Measurements from ENCODE around the gene TSSK6.
A peak's percentile ranks its signal among the peaks of the same experiment; 100 is the strongest.

The TSSK6 gene

DNA sequence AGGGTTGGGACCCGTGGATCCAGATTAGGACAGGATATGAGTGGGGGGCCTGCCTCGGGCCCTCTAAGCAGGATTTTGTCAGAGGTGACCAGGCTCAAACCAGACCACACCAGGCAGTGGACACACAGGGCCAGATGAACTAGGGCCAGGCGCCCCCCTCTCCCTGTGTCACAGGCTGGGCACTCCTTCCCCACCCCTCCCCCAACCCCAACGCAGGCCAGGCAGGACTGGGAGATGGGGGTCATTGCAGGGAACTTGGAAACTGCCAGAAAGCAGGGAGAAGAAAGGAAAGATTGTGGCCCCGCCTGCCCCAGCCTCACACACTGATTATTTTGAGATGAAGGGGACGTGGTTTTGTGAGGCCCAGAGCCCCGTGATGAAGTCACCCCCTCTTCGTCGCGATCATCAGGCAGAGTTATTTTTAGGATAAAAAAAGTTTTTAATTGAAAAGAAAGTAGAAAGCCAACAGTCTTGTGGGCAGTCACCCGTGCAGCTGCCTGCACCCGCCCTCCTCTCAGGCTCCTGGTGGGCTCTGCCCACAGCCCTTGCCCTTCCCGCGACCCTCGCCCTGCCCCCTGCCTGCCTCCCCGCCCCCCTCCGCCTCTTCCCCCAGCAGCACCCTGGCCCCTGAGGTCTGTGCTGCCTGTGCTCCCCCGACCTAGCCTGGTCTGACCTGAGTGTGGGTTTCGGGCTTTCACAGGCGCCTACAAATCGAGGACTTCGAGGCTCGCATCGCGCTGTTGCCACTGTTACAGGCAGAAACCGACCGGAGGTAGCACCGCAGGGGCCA lies 11.4 kb upstream of the TSSK6 start:
- Mint-ChIP-seq H3K4me3 (peak overlapping the region in 1 of 3 experiments; percentile 15), H3K4me1 (peaks cover 7% of the 10 kb centered on the region)
- TF ChIP-seq, protein P1, sequence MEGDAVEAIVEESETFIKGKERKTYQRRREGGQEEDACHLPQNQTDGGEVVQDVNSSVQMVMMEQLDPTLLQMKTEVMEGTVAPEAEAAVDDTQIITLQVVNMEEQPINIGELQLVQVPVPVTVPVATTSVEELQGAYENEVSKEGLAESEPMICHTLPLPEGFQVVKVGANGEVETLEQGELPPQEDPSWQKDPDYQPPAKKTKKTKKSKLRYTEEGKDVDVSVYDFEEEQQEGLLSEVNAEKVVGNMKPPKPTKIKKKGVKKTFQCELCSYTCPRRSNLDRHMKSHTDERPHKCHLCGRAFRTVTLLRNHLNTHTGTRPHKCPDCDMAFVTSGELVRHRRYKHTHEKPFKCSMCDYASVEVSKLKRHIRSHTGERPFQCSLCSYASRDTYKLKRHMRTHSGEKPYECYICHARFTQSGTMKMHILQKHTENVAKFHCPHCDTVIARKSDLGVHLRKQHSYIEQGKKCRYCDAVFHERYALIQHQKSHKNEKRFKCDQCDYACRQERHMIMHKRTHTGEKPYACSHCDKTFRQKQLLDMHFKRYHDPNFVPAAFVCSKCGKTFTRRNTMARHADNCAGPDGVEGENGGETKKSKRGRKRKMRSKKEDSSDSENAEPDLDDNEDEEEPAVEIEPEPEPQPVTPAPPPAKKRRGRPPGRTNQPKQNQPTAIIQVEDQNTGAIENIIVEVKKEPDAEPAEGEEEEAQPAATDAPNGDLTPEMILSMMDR (IDR thresholded peaks at IDR 0.05; ENCODE audit: unreplicated experiment in 3 of 3): no peak

GRCh38 chr19:19525611-19526380 lies 10.4 kb upstream of the TSSK6 start:
- Mint-ChIP-seq H3K4me1 (peaks cover 3% of the 10 kb centered on the region), H3K36me3 (ENCODE audit: low read depth) (peaks cover 20% of the 10 kb centered on the region), H3K4me3 (peak overlapping the region in 2 of 3 experiments; percentile 5 to 41), H3K27ac (peak overlapping the region; percentile 68 to 91 (median 70)), H3K27me3 (ENCODE audit: low read depth) (no peaks in the 10 kb centered on the region), H3K9me3 (no peaks in the 10 kb centered on the region)
- TF ChIP-seq, protein P1 (IDR thresholded peaks at IDR 0.05; ENCODE audit: unreplicated experiment in 3 of 3): no peak

More for the DNA sequence above, 11.4 kb upstream of the TSSK6 start:
- Mint-ChIP-seq H3K9me3 (no peaks in the 10 kb centered on the region), H3K36me3 (ENCODE audit: low read depth) (peaks cover 17% of the 10 kb centered on the region), H3K27me3 (ENCODE audit: low read depth) (no peaks in the 10 kb centered on the region), H3K27ac (peak overlapping the region; percentile 68 to 91 (median 70))

GRCh38 chr19:19524053-19524452 lies 8.7 kb upstream of the TSSK6 start:
- Mint-ChIP-seq H3K27me3 (ENCODE audit: low read depth) (no peaks in the 10 kb centered on the region), H3K27ac (no peak overlapping the region), H3K4me3 (no peak overlapping the region), H3K4me1 (no peaks in the 10 kb centered on the region), H3K36me3 (ENCODE audit: low read depth) (peaks cover 31% of the 10 kb centered on the region), H3K9me3 (no peaks in the 10 kb centered on the region)
- TF ChIP-seq, protein P1 (IDR thresholded peaks at IDR 0.05; ENCODE audit: unreplicated experiment in 3 of 3): no peak

DNA sequence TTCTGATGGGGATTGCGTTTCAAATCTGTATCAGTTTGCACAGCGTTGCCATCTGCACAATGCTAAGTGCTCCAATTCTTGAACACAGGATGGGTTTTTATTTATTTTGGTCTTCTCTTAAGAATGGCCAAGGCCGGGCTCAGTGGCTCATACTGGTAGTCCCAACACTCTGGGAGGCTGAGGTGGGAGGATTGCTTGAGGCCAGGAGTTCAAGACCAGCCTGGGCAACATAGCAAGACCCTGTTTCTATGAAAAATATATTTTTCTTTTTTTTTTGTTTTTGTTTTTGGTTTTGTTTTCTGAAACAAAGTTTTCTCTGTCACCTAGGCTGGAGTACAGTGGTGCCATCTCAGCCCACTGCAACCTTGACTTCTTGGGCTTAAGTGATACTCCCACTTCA lies 7.8 kb upstream of the TSSK6 start:
- no peak overlapping the region for H3K4me3 Mint-ChIP-seq
- H3K4me1 Mint-ChIP-seq: no peaks in the 10 kb centered on the region
- H3K36me3 Mint-ChIP-seq (ENCODE audit: low read depth): peaks cover 29% of the 10 kb centered on the region
- H3K9me3 Mint-ChIP-seq: no peaks in the 10 kb centered on the region
- TF ChIP-seq, protein P1 (IDR thresholded peaks at IDR 0.05; ENCODE audit: unreplicated experiment in 3 of 3): no peak
- no peaks in the 10 kb centered on the region for H3K27me3 Mint-ChIP-seq (ENCODE audit: low read depth)
- no peak overlapping the region for H3K27ac Mint-ChIP-seq

DNA sequence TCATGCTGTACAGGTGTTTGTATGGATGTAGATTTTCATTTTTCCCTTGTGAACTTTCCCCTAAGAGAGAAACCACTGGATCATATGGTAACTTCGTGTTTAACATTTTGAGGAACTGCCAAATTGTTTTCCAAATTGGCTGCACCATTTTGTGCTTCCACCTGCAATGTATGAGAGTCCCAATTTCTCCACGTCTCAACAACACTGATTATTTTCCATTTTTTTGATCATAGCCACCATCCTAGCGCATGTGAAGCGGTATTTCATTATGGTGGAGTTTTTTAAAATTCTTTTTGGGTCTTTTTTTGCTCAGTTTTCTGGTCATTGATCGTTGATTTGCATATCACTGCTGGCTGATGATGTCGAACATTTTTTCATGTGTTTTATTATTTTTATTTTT lies 5.6 kb upstream of the TSSK6 start:
- Mint-ChIP-seq H3K9me3 (no peaks in the 10 kb centered on the region), H3K27ac (no peak overlapping the region), H3K4me1 (peaks cover 4% of the 10 kb centered on the region), H3K27me3 (ENCODE audit: low read depth) (no peaks in the 10 kb centered on the region), H3K4me3 (no peak overlapping the region), H3K36me3 (ENCODE audit: low read depth) (peaks cover 30% of the 10 kb centered on the region)
- TF ChIP-seq, protein P1 (IDR thresholded peaks at IDR 0.05; ENCODE audit: unreplicated experiment in 3 of 3): no peak

Measured in nephron (organoid).